Effector memory CD8-positive, alpha-beta T cell (primary cell): ENCODE results near the gene ZNF516.

Experiments used
- ATAC-seq: fragments of 150-1000 bp; cut with Tn5 transposase; replicated peaks from 2 replicates; pipeline ENCODE4 v1.10.0; 2021; ENCODE audit warnings: mild to moderate bottlenecking, moderate library complexity
- DNase-seq, 3 experiments: peaks; one replicate each; pipeline ENCODE4 v3.0.0; 2021
- H3K27ac Mint-ChIP-seq, 2 donors: one replicate each; pipeline ENCODE4 v1.8.0; 2022; ENCODE audit warnings: mild to moderate bottlenecking in 2 of 2, mixed read lengths in 2 of 2, moderate library complexity in 2 of 2
- H3K27me3 Mint-ChIP-seq, 2 donors: one replicate each; pipeline ENCODE4 v1.8.0; 2022; ENCODE audit warnings: mixed read lengths in 2 of 2
- H3K36me3 Mint-ChIP-seq: one replicate; pipeline ENCODE4 v1.8.0; 2022; ENCODE audit warnings: mild to moderate bottlenecking, moderate library complexity, mixed read lengths; ENCODE audit not compliant: insufficient read depth
- H3K4me1 Mint-ChIP-seq, 2 donors: one replicate each; pipeline ENCODE4 v1.8.0; 2022; ENCODE audit warnings: low read depth in 2 of 2, mixed read lengths in 2 of 2
- H3K4me3 Mint-ChIP-seq, 2 donors: one replicate each; pipeline ENCODE4 v1.8.0; 2022; ENCODE audit warnings: mild to moderate bottlenecking in 2 of 2, mixed read lengths in 2 of 2, moderate library complexity in 2 of 2
- H3K9me3 Mint-ChIP-seq, 2 donors: one replicate each; pipeline ENCODE4 v1.8.0; 2022; ENCODE audit warnings: mixed read lengths in 2 of 2

ZNF516 gene

GRCh38 chr18:76425146-76426131 is 69.6 kb downstream of the ZNF516 start:
- Mint-ChIP-seq H3K4me1 (peaks cover 0 to 12% of the 10 kb centered on the region in 2 donors), H3K36me3 (peaks cover 4% of the 10 kb centered on the region), H3K9me3 (no peaks in the 10 kb centered on the region), H3K4me3 (no peak overlapping the region), H3K27me3 (peaks cover 3 to 26% of the 10 kb centered on the region in 2 donors), H3K27ac (peak overlapping the region in 1 of 2 donors; percentile 32)
- ATAC-seq: no peak
- no peak for DNase-seq

- DNase-seq (no peak), ATAC-seq (no peak)
- H3K9me3 Mint-ChIP-seq: no peaks in the 10 kb centered on the region
- H3K36me3 Mint-ChIP-seq: no peaks in the 10 kb centered on the region
- H3K27ac Mint-ChIP-seq: no peak overlapping the region
- H3K27me3 Mint-ChIP-seq: peaks cover 17 to 42% of the 10 kb centered on the region in 2 donors
- peaks cover 0 to 7% of the 10 kb centered on the region in 2 donors for H3K4me1 Mint-ChIP-seq
- no peak overlapping the region for H3K4me3 Mint-ChIP-seq
Measured at GRCh38 chr18:76422838-76423237, 72.2 kb downstream of the ZNF516 start.

- Mint-ChIP-seq H3K9me3 (no peaks in the 10 kb centered on the region), H3K4me3 (no peak overlapping the region), H3K4me1 (peaks cover 0 to 7% of the 10 kb centered on the region in 2 donors), H3K36me3 (no peaks in the 10 kb centered on the region), H3K27me3 (peaks cover 17 to 42% of the 10 kb centered on the region in 2 donors), H3K27ac (no peak overlapping the region)
- ATAC-seq (no peak), DNase-seq (no peak)
Measured at GRCh38 chr18:76422121-76422520, 72.9 kb downstream of the ZNF516 start.

GRCh38 chr18:76421685-76422078 is 73.4 kb downstream of the ZNF516 start:
- DNase-seq (no peak), ATAC-seq (no peak)
- Mint-ChIP-seq H3K27ac (no peak overlapping the region), H3K9me3 (no peaks in the 10 kb centered on the region), H3K4me3 (no peak overlapping the region), H3K4me1 (peaks cover 0 to 7% of the 10 kb centered on the region in 2 donors), H3K36me3 (no peaks in the 10 kb centered on the region), H3K27me3 (peaks cover 17 to 42% of the 10 kb centered on the region in 2 donors)

- Mint-ChIP-seq H3K9me3 (no peaks in the 10 kb centered on the region), H3K4me1 (peaks cover 0 to 5% of the 10 kb centered on the region in 2 donors), H3K27ac (no peak overlapping the region), H3K4me3 (no peak overlapping the region), H3K36me3 (no peaks in the 10 kb centered on the region), H3K27me3 (peaks cover 17 to 42% of the 10 kb centered on the region in 2 donors)
- no peak for DNase-seq
- no peak for ATAC-seq
Measured at GRCh38 chr18:76420898-76421684, 74.0 kb downstream of the ZNF516 start.

GRCh38 chr18:76419811-76420210 is 75.2 kb downstream of the ZNF516 start:
- ATAC-seq (no peak), DNase-seq (no peak)
- H3K36me3 Mint-ChIP-seq: no peaks in the 10 kb centered on the region
- no peak overlapping the region for H3K4me3 Mint-ChIP-seq
- no peaks in the 10 kb centered on the region for H3K9me3 Mint-ChIP-seq
- H3K27ac Mint-ChIP-seq: no peak overlapping the region
- H3K4me1 Mint-ChIP-seq: peaks cover 0 to 3% of the 10 kb centered on the region in 2 donors
- H3K27me3 Mint-ChIP-seq: peaks cover 17 to 45% of the 10 kb centered on the region in 2 donors

GRCh38 chr18:76416911-76417310 is 78.1 kb downstream of the ZNF516 start:
- peaks cover 0 to 7% of the 10 kb centered on the region in 2 donors for H3K4me1 Mint-ChIP-seq
- DNase-seq (no peak), ATAC-seq (no peak)

GRCh38 chr18:76414936-76415621 is 80.0 kb downstream of the ZNF516 start:
- no peak for ATAC-seq
- H3K27me3 Mint-ChIP-seq: peaks cover 24 to 33% of the 10 kb centered on the region in 2 donors
- H3K4me1 Mint-ChIP-seq: peaks cover 0 to 15% of the 10 kb centered on the region in 2 donors
- no peak for DNase-seq
- no peak overlapping the region for H3K4me3 Mint-ChIP-seq
- H3K36me3 Mint-ChIP-seq: no peaks in the 10 kb centered on the region
- H3K9me3 Mint-ChIP-seq: no peaks in the 10 kb centered on the region
- no peak overlapping the region for H3K27ac Mint-ChIP-seq

More at GRCh38 chr18:76416911-76417310, 78.1 kb downstream of the ZNF516 start:
- H3K4me3 Mint-ChIP-seq: no peak overlapping the region
- peaks cover 17 to 34% of the 10 kb centered on the region in 2 donors for H3K27me3 Mint-ChIP-seq
- no peaks in the 10 kb centered on the region for H3K9me3 Mint-ChIP-seq
- no peak overlapping the region for H3K27ac Mint-ChIP-seq
- no peaks in the 10 kb centered on the region for H3K36me3 Mint-ChIP-seq

- peaks cover 0 to 17% of the 10 kb centered on the region in 2 donors for H3K4me1 Mint-ChIP-seq
- no peak overlapping the region for H3K4me3 Mint-ChIP-seq
- no peak overlapping the region for H3K27ac Mint-ChIP-seq
- H3K27me3 Mint-ChIP-seq: peaks cover 25 to 34% of the 10 kb centered on the region in 2 donors
- no peaks in the 10 kb centered on the region for H3K36me3 Mint-ChIP-seq
- no peak for DNase-seq
- H3K9me3 Mint-ChIP-seq: no peaks in the 10 kb centered on the region
- no peak for ATAC-seq
Measured at GRCh38 chr18:76412818-76413565, 82.0 kb downstream of the ZNF516 start.

GRCh38 chr18:76412010-76412817 is 82.8 kb downstream of the ZNF516 start:
- Mint-ChIP-seq H3K27me3 (peaks cover 33 to 40% of the 10 kb centered on the region in 2 donors), H3K27ac (no peak overlapping the region), H3K4me1 (peaks cover 0 to 21% of the 10 kb centered on the region in 2 donors), H3K4me3 (no peak overlapping the region), H3K36me3 (no peaks in the 10 kb centered on the region), H3K9me3 (no peaks in the 10 kb centered on the region)
- no peak for ATAC-seq
- DNase-seq: no peak

- peaks cover 44 to 50% of the 10 kb centered on the region in 2 donors for H3K27me3 Mint-ChIP-seq
- no peak overlapping the region for H3K4me3 Mint-ChIP-seq
- peaks cover 3 to 26% of the 10 kb centered on the region in 2 donors for H3K4me1 Mint-ChIP-seq
- ATAC-seq (no peak), DNase-seq (no peak)
- no peaks in the 10 kb centered on the region for H3K9me3 Mint-ChIP-seq
- no peak overlapping the region for H3K27ac Mint-ChIP-seq
- no peaks in the 10 kb centered on the region for H3K36me3 Mint-ChIP-seq
Measured at GRCh38 chr18:76410660-76411417, 84.2 kb downstream of the ZNF516 start.
